Transverse colon (tissue), 4 donors: ENCODE data around the gene MEGF11. TPM values are rescaled to one million over a fixed set of nuclear protein-coding genes. Genes with fewer than 3 reads are reported as not detected.

Experiments used
- DNase-seq: peaks from one replicate; pipeline ENCODE4 v3.0.0-alpha.2; 2019
- H3K27ac ChIP-seq, 4 donors: fragments of 200-600 bp; sonication (generic); 2 replicates each; pipeline ENCODE4 v1.5.1; 2016 to 2018; ENCODE audit warnings: inconsistent platforms in 4 of 4
- H3K27me3 ChIP-seq: fragments of 200-600 bp; sonication (generic); 2 replicates; pipeline ENCODE4 v1.5.1; 2017; ENCODE audit warnings: inconsistent platforms
- H3K36me3 ChIP-seq, 4 donors: fragments of 200-600 bp; sonication (generic); 2 replicates each; pipeline ENCODE4 v1.5.1; 2017 to 2019; ENCODE audit warnings: inconsistent platforms in 4 of 4
- H3K4me1 ChIP-seq, 4 donors: fragments of 200-600 bp; sonication (generic); 2 replicates each; pipeline ENCODE4 v1.5.1; 2017 to 2020; ENCODE audit warnings: inconsistent platforms in 4 of 4
- H3K4me3 ChIP-seq, 4 donors: fragments of 200-600 bp; sonication (generic); 1 replicate in 1 of 4; 2 replicates in 3 of 4; pipeline versions ENCODE4 v1.5.1 to v1.6.1; 2017 to 2019; ENCODE audit warnings: inconsistent platforms in 4 of 4
- H3K9me3 ChIP-seq, 2 donors: fragments of 200-600 bp; sonication (generic); 2 replicates each; pipeline ENCODE4 v1.5.1; 2017 to 2019; ENCODE audit warnings: inconsistent platforms in 2 of 2
- CTCF ChIP-seq, 5 experiments: fragments of 200-600 bp in 3 of 5; fragments of 450-650 bp in 2 of 5; sonication (generic) in 3 of 5; IDR thresholded peaks; 1 replicate in 2 of 5; 2 replicates in 3 of 5; pipeline ENCODE4 v1.5.1; 2016 to 2017; ENCODE audit warnings: antibody characterized with exemption in 5 of 5, inconsistent platforms in 3 of 5, mild to moderate bottlenecking in 2 of 5, moderate library complexity in 1 of 5
- EP300 ChIP-seq: sonication (generic); formaldehyde crosslinking; IDR thresholded peaks from one replicate; pipeline ENCODE4 v1.6.1; 2017; ENCODE audit warnings: antibody characterized with exemption, low read depth
- POLR2A ChIP-seq: fragments of 450-650 bp; IDR thresholded peaks from one replicate; pipeline ENCODE4 v1.6.1; 2016; ENCODE audit warnings: antibody characterized with exemption, mild to moderate bottlenecking, moderate library complexity
- POLR2AphosphoS5 ChIP-seq, 3 donors: sonication (generic); formaldehyde crosslinking; IDR thresholded peaks; one replicate each; pipeline ENCODE4 v1.6.1; 2016; ENCODE audit warnings: antibody characterized with exemption in 3 of 3
- WGBS, 2 donors: methylation state at CpG; one replicate each; pipeline ENCODE4 v1.1.5; 2018; ENCODE audit warnings: low coverage in 1 of 2; 5-methylcytosine and 5-hydroxymethylcytosine counted together
- in situ Hi-C, 4 donors: fragments of 200-750 bp; cut with MboI; loops; one replicate each; pipeline versions ENCODE4 v1.15.0 to v1.15.1; 2017; ENCODE audit warnings: low sequenced_read_pairs in 3 of 4, low pct_ligation_motif_present in 1 of 4, low pct_unique_long_range_greater_than_20kb in 1 of 4
- intact Hi-C: fragments of 100-400 bp; cut with DNase I; formaldehyde crosslinking; loops from one replicate; pipeline ENCODE4 v1.15.1; 2023; ENCODE audit warnings: low total_unique reads
- total RNA-seq, 4 donors: library from RNA; depleted of rRNA; stranded (reverse); fragments of >200 nt; gene quantifications; one replicate each; pipeline ENCODE4 v1.1.0, GENCODE V29; 2016

Gene MEGF11
- total RNA-seq, 4 donors from 2014 or later: 0.16 TPM; not detected in 3

GRCh38 chr15:65909831-65910230 is 343.7 kb downstream of the MEGF11 start:
- Histone ChIP-seq H3K36me3 (no peaks in the 10 kb centered on the region), H3K27me3 (no peaks in the 10 kb centered on the region), H3K4me3 (no peak overlapping the region), H3K27ac (no peak overlapping the region), H3K9me3 (no peaks in the 10 kb centered on the region), H3K4me1 (no peaks in the 10 kb centered on the region)
- in situ Hi-C loops (no loop called here), intact Hi-C loops (no loop called here)
- WGBS, 2 donors: 92% methylated on average over 3 of the region's 3 CpGs; no CpG with 5 or more reads in 1 of the 2 donors
- TF ChIP-seq CTCF (IDR thresholded peaks at IDR 0.05) (no peak), POLR2AphosphoS5 (IDR thresholded peaks at IDR 0.05) (no peak), POLR2A (no peak), EP300 (no peak)
- no peak for DNase-seq

GRCh38 chr15:65908876-65909275 is 344.7 kb downstream of the MEGF11 start:
- in situ Hi-C loops: no loop called here
- WGBS, 2 donors: 91% methylated on average over 4 of the region's 4 CpGs; no CpG with 5 or more reads in 1 of the 2 donors

DNA sequence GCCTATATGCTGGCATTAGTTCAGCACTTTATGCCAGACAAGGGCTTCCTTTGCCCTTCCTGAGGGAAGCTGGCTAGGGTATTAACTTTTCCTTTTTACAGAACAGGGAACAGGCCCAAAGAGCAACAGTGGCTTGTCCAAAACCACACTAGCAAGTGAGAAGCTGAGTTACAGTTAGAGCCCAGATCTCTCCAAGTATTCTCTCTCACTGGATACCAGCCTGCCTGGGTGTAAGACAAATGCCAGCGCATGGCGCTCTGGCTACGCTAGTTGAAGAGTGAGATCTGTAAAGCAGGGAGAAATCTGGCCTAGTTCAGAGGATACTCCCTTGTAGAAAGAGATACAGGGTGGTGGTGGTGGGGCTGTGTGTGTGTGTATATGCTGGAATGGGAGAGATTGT is 345.9 kb downstream of the MEGF11 start:
- no peaks in the 10 kb centered on the region for H3K36me3 ChIP-seq
- H3K4me1 ChIP-seq: peaks cover 0 to 4% (median under 1%) of the 10 kb centered on the region in 4 donors
- no peak overlapping the region for H3K27ac ChIP-seq
- H3K4me3 ChIP-seq: no peak overlapping the region
- H3K9me3 ChIP-seq: no peaks in the 10 kb centered on the region
- 100% methylated on average over 3 of the region's 3 CpGs; no CpG with 5 or more reads in 1 of the 2 donors for WGBS, 2 donors
- no peak for TF ChIP-seq POLR2AphosphoS5 (IDR thresholded peaks at IDR 0.05)
- TF ChIP-seq POLR2A: no peak
- TF ChIP-seq EP300: no peak
- TF ChIP-seq CTCF (IDR thresholded peaks at IDR 0.05): no peak
- H3K27me3 ChIP-seq: no peaks in the 10 kb centered on the region
- intact Hi-C loops (no loop called here), in situ Hi-C loops (no loop called here)
- DNase-seq: no peak

More at GRCh38 chr15:65908876-65909275, 344.7 kb downstream of the MEGF11 start:
- intact Hi-C loops: no loop called here
- Histone ChIP-seq H3K9me3 (no peaks in the 10 kb centered on the region), H3K27ac (no peak overlapping the region), H3K4me3 (no peak overlapping the region), H3K36me3 (no peaks in the 10 kb centered on the region), H3K4me1 (no peaks in the 10 kb centered on the region), H3K27me3 (no peaks in the 10 kb centered on the region)
- TF ChIP-seq POLR2A: no peak
- no peak for TF ChIP-seq EP300
- no peak for TF ChIP-seq POLR2AphosphoS5 (IDR thresholded peaks at IDR 0.05)
- no peak for TF ChIP-seq CTCF (IDR thresholded peaks at IDR 0.05)
- DNase-seq: no peak

GRCh38 chr15:65906396-65906795 is 347.2 kb downstream of the MEGF11 start:
- no peak overlapping the region for H3K27ac ChIP-seq
- no peaks in the 10 kb centered on the region for H3K9me3 ChIP-seq
- intact Hi-C loops: no loop called here
- WGBS, 2 donors: 62 to 75% methylated on average over 1 of the region's 1 CpG
- in situ Hi-C loops: no loop called here
- H3K4me3 ChIP-seq: no peak overlapping the region
- no peak for DNase-seq
- H3K36me3 ChIP-seq: no peaks in the 10 kb centered on the region
- peaks cover 0 to 16% (median 5%) of the 10 kb centered on the region in 4 donors for H3K4me1 ChIP-seq
- TF ChIP-seq CTCF (IDR thresholded peaks at IDR 0.05) (no peak), POLR2AphosphoS5 (IDR thresholded peaks at IDR 0.05) (no peak), EP300 (no peak), POLR2A (no peak)
- no peaks in the 10 kb centered on the region for H3K27me3 ChIP-seq
